Subcutaneous abdominal adipose tissue (tissue), 5 donors: ENCODE measurements around the gene OPHN1.
A peak's percentile ranks its signal among the peaks of the same experiment; 100 is the strongest.

Source experiments
- H3K27ac ChIP-seq: one replicate; pipeline ENCODE4 v1.7.0; 2013; ENCODE audit warnings: low read depth, mild to moderate bottlenecking, inconsistent platforms, low read length, moderate library complexity
- H3K27me3 ChIP-seq, 5 donors: one replicate each; pipeline ENCODE4 v1.7.0; 2013; ENCODE audit warnings: low read length in 5 of 5, inconsistent platforms in 1 of 5; ENCODE audit not compliant: control insufficient read depth in 5 of 5, insufficient read depth in 4 of 5
- H3K36me3 ChIP-seq, 5 donors: one replicate each; pipeline ENCODE4 v1.7.0; 2013; ENCODE audit warnings: low read length in 5 of 5; ENCODE audit not compliant: control insufficient read depth in 5 of 5, insufficient read depth in 5 of 5
- H3K4me1 ChIP-seq, 5 donors: one replicate each; pipeline ENCODE4 v1.7.0; 2013; ENCODE audit warnings: low read length in 5 of 5, mild to moderate bottlenecking in 3 of 5, moderate library complexity in 1 of 5; ENCODE audit not compliant: control insufficient read depth in 5 of 5, insufficient read depth in 5 of 5
- H3K4me3 ChIP-seq, 5 donors: one replicate each; pipeline ENCODE4 v1.7.0; 2013; ENCODE audit warnings: low read length in 5 of 5, low read depth in 1 of 5
- H3K9ac ChIP-seq, 5 donors: one replicate each; pipeline ENCODE4 v1.7.0; 2013; ENCODE audit warnings: low read length in 5 of 5, mild to moderate bottlenecking in 4 of 5, moderate library complexity in 3 of 5
- H3K9me3 ChIP-seq, 5 donors: one replicate each; pipeline ENCODE4 v1.7.0; 2013; ENCODE audit warnings: low read length in 5 of 5; ENCODE audit not compliant: control insufficient read depth in 5 of 5
- donor health status: healthy.
- donor health status: healthy.
- donor health status: healthy.
- donor health status: healthy.
- donor health status: healthy.

Gene OPHN1

DNA sequence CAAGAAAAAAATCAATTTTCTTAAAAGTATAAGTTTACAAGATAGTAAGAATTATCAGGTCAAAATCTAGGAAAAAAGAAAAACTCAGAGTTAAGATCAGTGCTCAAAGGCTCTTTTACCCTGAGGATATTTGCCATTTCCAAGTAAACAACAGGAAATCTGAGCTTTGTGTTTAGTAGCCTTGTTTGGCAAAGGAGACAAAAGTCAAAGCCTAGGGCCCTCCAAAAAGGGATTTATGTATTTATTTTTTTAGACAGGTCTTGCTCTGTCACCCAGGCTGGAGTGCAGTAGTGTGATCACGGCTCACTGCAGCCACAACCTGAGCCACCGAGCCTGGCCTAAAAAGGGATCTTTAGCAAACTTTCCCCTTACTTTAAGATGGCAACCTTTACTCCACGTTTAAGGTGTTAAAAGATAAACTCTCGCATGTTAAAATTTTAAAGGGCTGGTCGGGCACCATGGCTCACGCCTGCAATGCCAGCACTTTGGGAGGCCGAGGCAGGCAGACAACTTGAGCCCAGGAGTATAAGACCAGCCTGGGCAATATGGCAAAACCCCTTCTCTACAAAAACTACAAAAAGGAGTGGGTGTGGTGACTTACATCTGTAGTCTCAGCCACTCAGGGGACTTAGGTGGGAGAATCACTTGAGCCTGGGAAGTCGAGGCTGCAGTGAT lies 21.3 kb upstream of the OPHN1 start:
- Histone ChIP-seq H3K27ac (no peak overlapping the region), H3K9ac (no peak overlapping the region), H3K4me1 (no peaks in the 10 kb centered on the region), H3K36me3 (no peaks in the 10 kb centered on the region), H3K9me3 (no peaks in the 10 kb centered on the region), H3K4me3 (no peak overlapping the region), H3K27me3 (no peaks in the 10 kb centered on the region)

DNA sequence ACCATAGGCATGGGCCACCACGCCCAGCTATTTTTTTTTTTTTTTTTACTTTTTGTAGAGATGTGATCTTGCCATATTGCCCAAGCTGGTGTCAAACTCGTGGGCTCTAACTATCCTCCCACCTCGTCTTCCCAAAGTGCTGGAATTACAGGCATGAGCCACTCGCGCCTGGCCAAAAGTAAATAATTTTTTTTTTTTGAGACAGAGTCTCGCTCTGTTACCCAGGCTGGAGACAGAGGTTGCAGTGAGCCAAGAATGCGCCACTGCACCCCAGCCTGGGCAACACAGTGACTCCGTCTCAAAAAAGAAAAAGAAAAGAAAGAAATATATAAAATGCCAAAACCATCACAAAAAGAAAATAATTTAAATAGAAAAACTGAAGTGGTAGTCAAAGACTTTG lies 18.4 kb upstream of the OPHN1 start:
- Histone ChIP-seq H3K9me3 (no peaks in the 10 kb centered on the region), H3K9ac (no peak overlapping the region), H3K27me3 (peaks cover 0 to 3% (median 0%) of the 10 kb centered on the region in 5 donors), H3K36me3 (no peaks in the 10 kb centered on the region), H3K4me3 (no peak overlapping the region), H3K4me1 (no peaks in the 10 kb centered on the region), H3K27ac (no peak overlapping the region)

DNA sequence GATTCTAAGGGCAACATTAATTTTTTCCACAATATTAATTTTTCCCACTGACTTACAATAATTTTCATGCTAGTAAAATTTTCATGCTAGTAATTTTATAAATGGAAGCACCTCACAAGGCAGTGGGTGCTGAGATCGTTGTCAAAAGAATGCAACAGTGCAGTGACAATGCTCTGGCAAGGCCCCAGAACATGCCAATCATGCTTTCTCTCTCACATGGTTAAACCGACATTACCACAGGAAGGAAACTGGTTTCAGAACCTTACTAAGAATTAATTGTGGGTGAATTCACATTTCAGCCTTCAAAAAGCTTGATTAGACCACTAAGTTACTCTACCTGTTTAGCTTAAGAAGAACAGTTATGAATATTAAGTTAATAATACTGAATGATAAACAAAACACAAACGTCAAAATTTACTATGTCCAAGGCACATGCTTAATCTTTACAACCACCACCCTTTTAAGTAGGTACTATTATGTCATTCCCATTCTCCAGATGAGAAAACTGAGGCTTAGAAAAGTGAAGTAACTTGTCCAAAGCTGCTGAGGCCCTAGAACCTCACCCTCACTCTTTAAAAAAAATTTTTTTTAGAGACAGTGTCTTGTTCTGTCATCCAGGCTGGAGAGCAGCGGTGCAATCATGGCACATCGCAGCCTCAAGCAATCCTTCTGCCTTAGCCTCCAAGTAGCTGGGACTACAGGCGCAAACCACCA lies 10.0 kb upstream of the OPHN1 start:
- Histone ChIP-seq H3K9me3 (no peaks in the 10 kb centered on the region), H3K27ac (no peak overlapping the region), H3K9ac (no peak overlapping the region), H3K4me1 (peaks cover 0 to 18% (median 8%) of the 10 kb centered on the region in 5 donors), H3K4me3 (no peak overlapping the region), H3K36me3 (no peaks in the 10 kb centered on the region), H3K27me3 (peaks cover 0 to 6% (median 0%) of the 10 kb centered on the region in 5 donors)

DNA sequence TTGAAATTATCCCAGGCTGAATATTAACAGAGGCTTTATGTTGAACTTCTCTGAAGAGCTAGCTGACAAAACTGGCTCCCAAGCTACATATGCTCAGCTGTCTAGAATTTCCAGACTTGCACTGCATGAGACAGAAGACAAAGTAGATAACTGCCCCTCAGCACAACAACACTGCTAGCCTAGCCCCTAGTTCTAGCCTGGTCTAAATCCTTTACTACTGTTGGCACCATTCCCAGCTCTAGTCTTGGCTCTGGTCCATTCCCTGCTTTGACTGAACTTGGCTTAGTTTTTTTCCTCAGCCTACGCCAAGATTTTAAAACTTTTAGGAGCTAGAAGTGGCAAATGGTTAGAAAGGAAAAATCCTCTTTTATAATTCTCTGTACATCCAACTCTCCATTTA lies 7.6 kb upstream of the OPHN1 start:
- Histone ChIP-seq H3K9me3 (no peaks in the 10 kb centered on the region), H3K36me3 (no peaks in the 10 kb centered on the region), H3K9ac (no peak overlapping the region), H3K27me3 (peaks cover 0 to 4% (median 0%) of the 10 kb centered on the region in 5 donors), H3K4me3 (no peak overlapping the region), H3K27ac (no peak overlapping the region), H3K4me1 (peaks cover 0 to 18% (median 8%) of the 10 kb centered on the region in 5 donors)

DNA sequence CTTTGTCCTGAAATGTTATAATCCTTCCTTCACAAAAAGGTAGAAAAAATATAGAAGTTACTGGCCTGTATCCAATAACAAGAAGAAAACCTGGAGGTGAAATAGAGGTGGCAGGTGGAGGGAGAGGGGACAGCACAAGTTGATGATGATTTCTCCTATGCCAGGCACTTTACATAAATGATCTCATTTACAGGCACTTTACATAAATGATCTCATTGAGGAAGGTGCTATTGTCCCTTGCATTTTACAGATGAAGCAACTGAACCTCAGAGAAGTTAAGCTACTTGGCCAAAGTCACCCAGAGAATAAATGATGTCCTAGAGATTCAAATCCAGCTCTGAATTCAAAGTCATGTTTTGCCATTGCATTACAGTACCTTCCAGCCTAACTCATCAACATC lies 7.1 kb upstream of the OPHN1 start:
- no peak overlapping the region for H3K4me3 ChIP-seq
- no peaks in the 10 kb centered on the region for H3K9me3 ChIP-seq
- H3K36me3 ChIP-seq: no peaks in the 10 kb centered on the region
- H3K4me1 ChIP-seq: peaks cover 0 to 18% (median 8%) of the 10 kb centered on the region in 5 donors
- H3K27me3 ChIP-seq: peaks cover 0 to 5% (median 0%) of the 10 kb centered on the region in 5 donors
- no peak overlapping the region for H3K9ac ChIP-seq
- no peak overlapping the region for H3K27ac ChIP-seq

DNA sequence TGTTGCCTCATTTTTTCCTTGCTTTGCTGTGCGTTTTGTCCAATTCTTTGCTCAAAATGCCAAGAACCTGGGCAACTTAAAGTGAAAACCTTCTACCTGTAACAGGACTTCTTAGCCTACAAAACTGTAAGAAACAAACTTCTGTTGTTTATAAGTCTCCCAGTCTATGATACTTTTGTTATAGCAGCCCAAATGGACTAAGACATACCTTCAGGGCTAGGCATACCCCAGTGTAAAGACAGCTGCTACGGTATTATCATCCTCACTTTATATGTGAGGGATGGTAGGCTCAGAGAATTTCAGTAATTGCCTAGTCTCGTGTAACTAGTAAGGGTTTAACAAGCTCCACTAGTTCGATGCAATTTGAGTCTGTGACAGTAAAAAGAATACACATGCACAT lies 6.0 kb upstream of the OPHN1 start:
- H3K9me3 ChIP-seq: no peaks in the 10 kb centered on the region
- peaks cover 0 to 5% (median 0%) of the 10 kb centered on the region in 5 donors for H3K27me3 ChIP-seq
- H3K9ac ChIP-seq: no peak overlapping the region
- no peak overlapping the region for H3K27ac ChIP-seq
- H3K4me3 ChIP-seq: no peak overlapping the region
- H3K4me1 ChIP-seq: peaks cover 0 to 20% (median 8%) of the 10 kb centered on the region in 5 donors
- no peaks in the 10 kb centered on the region for H3K36me3 ChIP-seq

DNA sequence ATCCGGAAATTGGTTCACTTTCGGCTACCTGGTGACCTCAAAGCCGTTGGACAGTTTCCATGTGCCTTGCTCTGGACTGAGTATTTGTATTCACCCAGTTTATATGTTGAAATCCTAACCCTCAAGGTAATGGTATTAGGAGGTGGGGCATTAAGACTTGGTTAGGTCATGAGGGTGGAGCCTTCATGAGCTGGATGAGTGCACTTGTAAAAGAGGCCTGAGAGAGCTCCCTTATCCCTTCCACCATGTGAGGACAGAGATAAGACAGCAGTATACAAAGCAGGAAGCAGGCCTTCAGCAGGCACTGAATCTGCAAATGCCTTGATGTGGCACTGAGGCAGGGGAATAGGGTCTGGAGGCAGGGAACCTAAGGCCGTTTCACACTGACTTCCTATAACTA lies 5.3 kb upstream of the OPHN1 start:
- Histone ChIP-seq H3K9me3 (no peaks in the 10 kb centered on the region), H3K4me1 (peaks cover 0 to 25% (median 8%) of the 10 kb centered on the region in 5 donors), H3K9ac (no peak overlapping the region), H3K4me3 (no peak overlapping the region), H3K27me3 (peaks cover 0 to 5% (median 2%) of the 10 kb centered on the region in 5 donors), H3K36me3 (no peaks in the 10 kb centered on the region), H3K27ac (no peak overlapping the region)

DNA sequence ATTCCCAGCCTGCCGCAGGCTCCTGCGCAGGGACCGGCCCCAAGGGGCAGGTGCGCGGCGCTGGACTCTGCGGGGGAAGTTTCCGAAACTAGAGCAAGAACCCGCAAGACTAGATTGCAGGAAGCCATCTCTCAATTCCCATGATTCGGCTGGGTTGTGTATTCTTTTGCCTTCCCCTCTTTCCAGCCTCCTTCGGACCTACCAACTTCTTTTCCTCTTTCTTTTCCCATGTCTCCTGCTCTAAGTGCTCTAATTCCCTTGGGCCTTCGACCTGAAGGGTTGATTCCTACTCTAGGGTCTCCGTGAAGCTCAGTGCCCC lies 645 bp upstream of the OPHN1 start:
- H3K27me3 ChIP-seq: peaks cover 0 to 16% (median 5%) of the 10 kb centered on the region in 5 donors
- H3K4me1 ChIP-seq: peaks cover 0 to 19% (median 13%) of the 10 kb centered on the region in 5 donors
- peak overlapping the region; percentile 35 to 76 (median 66) for H3K9ac ChIP-seq
- no peaks in the 10 kb centered on the region for H3K9me3 ChIP-seq
- peak overlapping the region; percentile 64 to 90 (median 79) for H3K4me3 ChIP-seq
- no peaks in the 10 kb centered on the region for H3K36me3 ChIP-seq
- peak overlapping the region; percentile 48 for H3K27ac ChIP-seq

DNA sequence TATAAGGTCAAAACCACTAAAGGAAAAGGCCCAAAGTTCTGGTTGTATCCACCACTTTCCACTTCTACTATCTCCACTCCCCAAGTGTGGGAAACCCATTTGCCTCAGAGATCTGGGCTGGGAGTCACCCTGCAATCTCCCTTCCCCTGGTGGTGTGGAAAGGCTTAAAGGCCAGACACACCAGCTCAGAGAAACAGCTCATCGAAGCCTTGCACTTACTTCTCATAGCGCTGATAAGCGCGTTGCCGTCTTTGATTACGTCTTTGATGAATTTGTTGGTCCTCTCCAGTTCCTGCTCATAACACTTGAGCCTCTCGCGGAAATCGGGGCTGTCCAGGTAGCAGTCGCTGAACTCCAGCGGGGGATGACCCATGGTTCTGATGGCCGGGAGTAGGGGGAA lies 647 bp downstream of the OPHN1 start:
- Histone ChIP-seq H3K27ac (peak overlapping the region; percentile 48), H3K9ac (peak overlapping the region in 3 of 5 donors; percentile 66 to 76 (median 72)), H3K9me3 (no peaks in the 10 kb centered on the region), H3K4me1 (peaks cover 0 to 19% (median 13%) of the 10 kb centered on the region in 5 donors), H3K4me3 (peak overlapping the region; percentile 64 to 90 (median 81)), H3K27me3 (peaks cover 0 to 12% (median 5%) of the 10 kb centered on the region in 5 donors), H3K36me3 (no peaks in the 10 kb centered on the region)

DNA sequence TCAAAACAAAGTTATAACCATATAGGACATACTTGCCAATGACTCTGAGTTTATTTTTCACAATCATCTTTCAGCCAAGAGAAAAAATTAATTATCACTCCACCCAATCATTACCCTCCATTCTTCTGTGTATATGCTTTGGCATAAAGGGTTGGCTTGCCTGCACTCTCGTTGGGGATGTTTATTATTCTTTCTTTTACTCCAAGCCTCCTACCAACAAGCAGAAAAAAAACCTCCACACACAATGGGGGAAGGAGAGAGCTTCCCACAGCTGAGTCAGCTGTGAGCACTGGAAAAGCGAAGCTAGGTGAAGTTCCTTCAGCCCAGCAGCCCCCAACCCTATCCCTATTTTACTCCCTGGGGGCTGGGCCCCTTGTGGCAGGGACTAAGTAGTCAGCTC lies 1.5 kb downstream of the OPHN1 start:
- H3K4me3 ChIP-seq: peak overlapping the region in 1 of 5 donors; percentile 90

More for the DNA sequence above, 1.5 kb downstream of the OPHN1 start:
- H3K36me3 ChIP-seq: no peaks in the 10 kb centered on the region
- H3K4me1 ChIP-seq: peaks cover 0 to 19% (median 13%) of the 10 kb centered on the region in 5 donors
- no peaks in the 10 kb centered on the region for H3K9me3 ChIP-seq
- no peak overlapping the region for H3K9ac ChIP-seq
- no peak overlapping the region for H3K27ac ChIP-seq
- H3K27me3 ChIP-seq: peaks cover 0 to 12% (median 5%) of the 10 kb centered on the region in 5 donors
